Thymus (tissue), 11 donors: ENCODE results near the gene POLR3E. TPM values are rescaled to one million over a fixed set of nuclear protein-coding genes. Genes with fewer than 3 reads are reported as not detected.

Source experiments
- DNase-seq, 9 donors: peaks; one replicate each; pipeline ENCODE4 v3.0.0-alpha.2; 2013; ENCODE audit warnings: low spot score in 9 of 9, low read depth in 6 of 9, missing footprints in 1 of 9
- H3K27ac ChIP-seq, 2 donors: one replicate each; pipeline ENCODE4 v1.5.1; 2013; ENCODE audit warnings: control low read depth in 1 of 2, low read depth in 1 of 2, low read length in 1 of 2, mild to moderate bottlenecking in 1 of 2, moderate library complexity in 1 of 2
- H3K27me3 ChIP-seq, 2 donors: one replicate each; pipeline ENCODE4 v1.5.1; 2013; ENCODE audit warnings: low read length in 1 of 2; ENCODE audit not compliant: control insufficient read depth in 2 of 2, insufficient read depth in 1 of 2
- H3K36me3 ChIP-seq, 2 donors: one replicate each; pipeline ENCODE4 v1.5.1; 2013; ENCODE audit warnings: low read length in 1 of 2, mild to moderate bottlenecking in 1 of 2, moderate library complexity in 1 of 2; ENCODE audit not compliant: control insufficient read depth in 2 of 2, insufficient read depth in 2 of 2
- H3K4me1 ChIP-seq, 2 donors: one replicate each; pipeline ENCODE4 v1.5.1; 2013; ENCODE audit warnings: low read length in 2 of 2; ENCODE audit not compliant: control insufficient read depth in 2 of 2, insufficient read depth in 2 of 2
- H3K4me3 ChIP-seq, 2 donors: one replicate each; pipeline ENCODE4 v1.5.1; 2013; ENCODE audit warnings: low read length in 2 of 2, control low read depth in 1 of 2, mild to moderate bottlenecking in 1 of 2
- H3K9me3 ChIP-seq, 2 donors: one replicate each; pipeline ENCODE4 v1.5.1; 2013; ENCODE audit warnings: low read length in 1 of 2, mild to moderate bottlenecking in 1 of 2; ENCODE audit not compliant: control insufficient read depth in 2 of 2, insufficient read depth in 1 of 2
- WGBS: extraction: QIAGEN DNeasy Blood & Tissue Kit; methylation state at CpG from one replicate; pipeline ENCODE4 v1.1.7; 2013; 5-methylcytosine and 5-hydroxymethylcytosine counted together
- polyA plus RNA-seq: library from polyadenylated mRNA; stranded (reverse); fragments of 200-250 nt; gene quantifications from one replicate; pipeline ENCODE4 v1.2.3, GENCODE V29; 2013
- total RNA-seq: library from RNA; stranded (reverse); fragments of 120-200 nt; gene quantifications from one replicate; pipeline ENCODE4 v1.2.4, GENCODE V29; 2013
- donor health status: healthy.

The POLR3E gene
- total and polyA plus RNA-seq, 2 donors: 27.2 to 27.4 TPM

- H3K36me3 ChIP-seq: peaks cover 57 to 62% of the 10 kb centered on the region in 2 donors
- H3K27me3 ChIP-seq: no peaks in the 10 kb centered on the region
- no peak overlapping the region for H3K4me3 ChIP-seq
- 95% methylated on average over 19 of the region's 19 CpGs for WGBS
- no peak for DNase-seq
- no peaks in the 10 kb centered on the region for H3K4me1 ChIP-seq
- no peak overlapping the region for H3K27ac ChIP-seq
- peaks cover 0 to 1% of the 10 kb centered on the region in 2 donors for H3K9me3 ChIP-seq
Observed at GRCh38 chr16:22324787-22325597, 27.8 kb downstream of the POLR3E start.

- H3K27ac ChIP-seq: no peak overlapping the region
- no peaks in the 10 kb centered on the region for H3K4me1 ChIP-seq
- no peak overlapping the region for H3K4me3 ChIP-seq
- peaks cover 0 to 1% of the 10 kb centered on the region in 2 donors for H3K9me3 ChIP-seq
- peaks cover 60 to 66% of the 10 kb centered on the region in 2 donors for H3K36me3 ChIP-seq
- H3K27me3 ChIP-seq: no peaks in the 10 kb centered on the region
- 98% methylated on average over 46 of the region's 46 CpGs for WGBS
- no peak for DNase-seq
Observed at GRCh38 chr16:22325598-22326368, 28.6 kb downstream of the POLR3E start.

GRCh38 chr16:22326369-22326652 lies 29.1 kb downstream of the POLR3E start:
- 93% methylated on average over 4 of the region's 4 CpGs for WGBS
- Histone ChIP-seq H3K9me3 (no peaks in the 10 kb centered on the region), H3K27me3 (no peaks in the 10 kb centered on the region), H3K4me1 (no peaks in the 10 kb centered on the region), H3K36me3 (peaks cover 57 to 66% of the 10 kb centered on the region in 2 donors), H3K27ac (no peak overlapping the region), H3K4me3 (no peak overlapping the region)
- DNase-seq: no peak

GRCh38 chr16:22326771-22327445 lies 29.7 kb downstream of the POLR3E start:
- Histone ChIP-seq H3K27ac (no peak overlapping the region), H3K4me3 (no peak overlapping the region), H3K4me1 (no peaks in the 10 kb centered on the region), H3K27me3 (no peaks in the 10 kb centered on the region), H3K36me3 (peaks cover 51 to 64% of the 10 kb centered on the region in 2 donors), H3K9me3 (no peaks in the 10 kb centered on the region)
- 97% methylated on average over 13 of the region's 13 CpGs for WGBS
- DNase-seq: no peak

- Histone ChIP-seq H3K36me3 (peaks cover 51 to 64% of the 10 kb centered on the region in 2 donors), H3K27ac (no peak overlapping the region), H3K9me3 (no peaks in the 10 kb centered on the region), H3K27me3 (no peaks in the 10 kb centered on the region), H3K4me1 (no peaks in the 10 kb centered on the region), H3K4me3 (no peak overlapping the region)
- 98% methylated on average over 6 of the region's 6 CpGs for WGBS
- DNase-seq: no peak
Observed at GRCh38 chr16:22327446-22327775, 30.2 kb downstream of the POLR3E start.

- no peak overlapping the region for H3K4me3 ChIP-seq
- no peaks in the 10 kb centered on the region for H3K9me3 ChIP-seq
- peaks cover 49 to 63% of the 10 kb centered on the region in 2 donors for H3K36me3 ChIP-seq
- WGBS: 98% methylated on average over 10 of the region's 10 CpGs
- H3K27me3 ChIP-seq: no peaks in the 10 kb centered on the region
- no peak overlapping the region for H3K27ac ChIP-seq
- no peaks in the 10 kb centered on the region for H3K4me1 ChIP-seq
- DNase-seq: no peak
Observed at GRCh38 chr16:22328081-22328725, 31.0 kb downstream of the POLR3E start.

GRCh38 chr16:22329199-22329695 lies 32.0 kb downstream of the POLR3E start:
- Histone ChIP-seq H3K4me1 (no peaks in the 10 kb centered on the region), H3K4me3 (no peak overlapping the region), H3K36me3 (peaks cover 51 to 54% of the 10 kb centered on the region in 2 donors), H3K27me3 (no peaks in the 10 kb centered on the region), H3K27ac (no peak overlapping the region), H3K9me3 (no peaks in the 10 kb centered on the region)
- no peak for DNase-seq
- WGBS: 97% methylated on average over 9 of the region's 9 CpGs

- WGBS: 90% methylated on average over 4 of the region's 4 CpGs
- H3K36me3 ChIP-seq: peaks cover 46 to 55% of the 10 kb centered on the region in 2 donors
- DNase-seq: no peak
- no peaks in the 10 kb centered on the region for H3K4me1 ChIP-seq
- H3K27me3 ChIP-seq: no peaks in the 10 kb centered on the region
- peaks cover 0 to under 1% of the 10 kb centered on the region in 2 donors for H3K9me3 ChIP-seq
- H3K4me3 ChIP-seq: no peak overlapping the region
- H3K27ac ChIP-seq: no peak overlapping the region
Observed at GRCh38 chr16:22330326-22330725, 33.1 kb downstream of the POLR3E start.
